Erythroblast (primary cell): Measurements from ENCODE around the gene GDE1.
A peak's percentile ranks its signal among the peaks of the same experiment; 100 is the strongest.

Experiments used
- DNase-seq, 2 experiments: peaks; one replicate each; lab custom pipeline; 2025; lab: John Stamatoyannopoulos, UW
- GATA1 ChIP-seq: IDR thresholded peaks from 2 replicates; pipeline ENCODE4 v1.6.1; 2011; ENCODE audit warnings: low read depth, mild to moderate bottlenecking, control low read depth, low read length, moderate library complexity
- POLR2A ChIP-seq: IDR thresholded peaks from 2 replicates; pipeline ENCODE4 v1.6.1; 2011; ENCODE audit warnings: mild to moderate bottlenecking, low read length

GDE1 gene

GRCh38 chr16:19515757-19516156 is 6.1 kb downstream of the GDE1 start:
- DNase-seq, result no peak
- TF ChIP-seq GATA1 (no peak), POLR2A (no peak)

GRCh38 chr16:19513377-19514053 is 8.4 kb downstream of the GDE1 start:
- DNase-seq, result no peak
- TF ChIP-seq GATA1, result no peak
- TF ChIP-seq POLR2A, result no peak

- DNase-seq, result no peak
- TF ChIP-seq POLR2A (no peak), GATA1 (no peak)
Observed at GRCh38 chr16:19512297-19512696, 9.6 kb downstream of the GDE1 start.

- TF ChIP-seq POLR2A (no peak), GATA1 (no peak)
- DNase-seq, result no peak
Observed at GRCh38 chr16:19507867-19508266, 14.0 kb downstream of the GDE1 start.

- no peak for DNase-seq
- TF ChIP-seq POLR2A (no peak), GATA1 (no peak)
Observed at GRCh38 chr16:19506965-19507364, 14.9 kb downstream of the GDE1 start.

GRCh38 chr16:19505600-19506303 is 16.1 kb downstream of the GDE1 start:
- TF ChIP-seq GATA1 (no peak), POLR2A (no peak)
- no peak for DNase-seq

GRCh38 chr16:19503461-19504075 is 18.3 kb downstream of the GDE1 start:
- DNase-seq, result no peak
- TF ChIP-seq POLR2A (no peak), GATA1 (no peak)

- DNase-seq, result peak; percentile 86 to 92
- TF ChIP-seq POLR2A, result no peak
- TF ChIP-seq GATA1, result no peak
Observed at GRCh38 chr16:19502395-19503131, 19.3 kb downstream of the GDE1 start.

- TF ChIP-seq POLR2A (no peak), GATA1 (no peak)
Observed at GRCh38 chr16:19499481-19499880, 22.4 kb downstream of the GDE1 start.

GRCh38 chr16:19499006-19499405 is 22.9 kb downstream of the GDE1 start:
- DNase-seq, result no peak
- TF ChIP-seq POLR2A (no peak), GATA1 (no peak)

More at GRCh38 chr16:19499481-19499880, 22.4 kb downstream of the GDE1 start:
- no peak for DNase-seq

GRCh38 chr16:19497176-19497575 is 24.7 kb downstream of the GDE1 start:
- DNase-seq, result no peak
- TF ChIP-seq POLR2A (no peak), GATA1 (no peak)

- no peak for TF ChIP-seq GATA1
- no peak for TF ChIP-seq POLR2A
Observed at GRCh38 chr16:19490619-19491018, 31.3 kb downstream of the GDE1 start.

GRCh38 chr16:19488213-19488640 is 33.7 kb downstream of the GDE1 start:
- peak; percentile 84 to 87 for DNase-seq
- TF ChIP-seq POLR2A (peak; percentile 83), GATA1 (peak; percentile 0)

More at GRCh38 chr16:19490619-19491018, 31.3 kb downstream of the GDE1 start:
- no peak for DNase-seq
